ENCODE measurements around the gene ZNF598. TPM values are rescaled to one million over a fixed set of nuclear protein-coding genes. Genes with fewer than 3 reads are reported as not detected.

The ZNF598 gene
- polyA plus RNA-seq, 1 donor from 2014 or later, result 22.1 TPM

DNA sequence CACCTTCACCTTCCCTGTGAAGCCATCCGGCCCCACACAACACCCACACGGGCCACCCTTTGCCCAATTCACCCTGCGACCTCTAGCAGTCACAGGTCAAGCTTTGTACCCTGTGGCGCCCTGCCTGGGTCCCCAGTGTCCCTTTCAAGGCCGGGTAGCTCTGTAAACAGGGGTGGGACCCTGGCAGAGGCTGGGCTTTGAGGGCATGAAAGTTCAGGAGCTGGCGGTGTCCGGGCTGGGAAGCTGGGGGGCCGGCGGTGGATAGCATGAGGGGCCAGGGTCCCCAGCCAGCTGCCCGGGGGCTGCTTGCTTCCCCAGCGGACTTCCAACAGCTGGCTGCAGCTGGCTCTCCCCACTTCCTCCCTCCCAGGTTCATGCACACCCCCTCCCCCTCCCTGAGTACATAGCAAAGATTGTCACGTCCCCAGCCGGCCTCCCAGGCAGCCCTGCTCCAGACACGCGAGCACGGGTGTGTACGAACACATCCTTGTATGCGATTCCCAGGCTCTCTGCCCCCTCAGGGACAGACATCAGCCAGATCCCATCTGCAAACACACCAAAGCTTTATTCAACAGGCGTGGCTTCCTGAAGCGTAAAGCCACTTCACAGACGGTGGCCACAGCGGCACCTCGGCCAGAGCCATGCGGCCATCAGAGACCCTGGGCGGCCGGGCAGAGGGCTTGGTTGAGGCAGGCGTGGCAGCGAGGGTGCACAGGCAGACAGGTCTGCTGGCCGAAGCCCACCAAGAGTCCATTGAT is 29.8 kb upstream of the ZNF598 start:
- Histone ChIP-seq H3K27ac (ENCODE audit: low read length) (no peak overlapping the region), H3F3A (ENCODE audit: insufficient read depth, low read length, poor library complexity, severe bottlenecking) (no peaks in the 10 kb centered on the region), H3K9me3 (ENCODE audit: low read length) (no peaks in the 10 kb centered on the region), H3K4me3 (ENCODE audit: low read length) (no peak overlapping the region), H3K9me2 (ENCODE audit: insufficient read depth, low read length) (no peaks in the 10 kb centered on the region), H3K4me2 (ENCODE audit: low read length) (no peak overlapping the region), H3K36me3 (ENCODE audit: insufficient read depth, low read length) (no peaks in the 10 kb centered on the region), H2AFZ (ENCODE audit: low read depth, low read length) (no peak overlapping the region), H3K9ac (ENCODE audit: low read length) (no peak overlapping the region), H3K27me3 (ENCODE audit: insufficient read depth, low read depth, low read length) (no peaks in the 10 kb centered on the region), H4K20me1 (ENCODE audit: insufficient read depth) (no peaks in the 10 kb centered on the region), H3K79me2 (replicated peaks; ENCODE audit: insufficient read depth, low read length) (no peaks in the 10 kb centered on the region)
- TF ChIP-seq TAF1 (IDR thresholded peaks at IDR 0.05; ENCODE audit: low read depth), result no peak
- TF ChIP-seq CTCF (IDR thresholded peaks at IDR 0.05; ENCODE audit: poor library complexity, severe bottlenecking), result no peak
- no peak for TF ChIP-seq RAD21 (conservative IDR thresholded peaks at IDR 0.05)
- no peak for TF ChIP-seq EP300 (conservative IDR thresholded peaks at IDR 0.05; ENCODE audit: poor library complexity, severe bottlenecking)
- no peak for TF ChIP-seq REST (IDR thresholded peaks at IDR 0.05; ENCODE audit: borderline replicate concordance)
- no peak for TF ChIP-seq EZH2 (IDR thresholded peaks at IDR 0.05; ENCODE audit: borderline replicate concordance, insufficient read depth, low read length, poor library complexity, severe bottlenecking)
- TF ChIP-seq SMC3 (conservative IDR thresholded peaks at IDR 0.05; ENCODE audit: poor library complexity), result no peak

GRCh38 chr16:2038382-2039231 is 29.0 kb upstream of the ZNF598 start:
- Histone ChIP-seq H3K27ac (ENCODE audit: low read length) (no peak overlapping the region), H3K27me3 (ENCODE audit: insufficient read depth, low read depth, low read length) (no peaks in the 10 kb centered on the region), H3K4me3 (ENCODE audit: low read length) (no peak overlapping the region), H3K9me3 (ENCODE audit: low read length) (no peaks in the 10 kb centered on the region), H3K9ac (ENCODE audit: low read length) (no peak overlapping the region), H4K20me1 (ENCODE audit: insufficient read depth) (no peaks in the 10 kb centered on the region), H3K36me3 (ENCODE audit: insufficient read depth, low read length) (no peaks in the 10 kb centered on the region), H3F3A (ENCODE audit: insufficient read depth, low read length, poor library complexity, severe bottlenecking) (no peaks in the 10 kb centered on the region), H3K4me2 (ENCODE audit: low read length) (no peak overlapping the region), H2AFZ (ENCODE audit: low read depth, low read length) (no peak overlapping the region), H3K9me2 (ENCODE audit: insufficient read depth, low read length) (no peaks in the 10 kb centered on the region), H3K79me2 (replicated peaks; ENCODE audit: insufficient read depth, low read length) (no peaks in the 10 kb centered on the region)
- TF ChIP-seq MXI1 (conservative IDR thresholded peaks at IDR 0.05; ENCODE audit: poor library complexity, severe bottlenecking), result no peak
- TF ChIP-seq EZH2 (IDR thresholded peaks at IDR 0.05; ENCODE audit: borderline replicate concordance, insufficient read depth, low read length, poor library complexity, severe bottlenecking), result no peak
- no peak for TF ChIP-seq POLR2AphosphoS5 (IDR thresholded peaks at IDR 0.05)
- TF ChIP-seq SMC3 (conservative IDR thresholded peaks at IDR 0.05; ENCODE audit: poor library complexity), result no peak
- TF ChIP-seq RAD21 (conservative IDR thresholded peaks at IDR 0.05), result no peak
- TF ChIP-seq REST (IDR thresholded peaks at IDR 0.05; ENCODE audit: borderline replicate concordance), result no peak
- no peak for TF ChIP-seq TAF1 (IDR thresholded peaks at IDR 0.05; ENCODE audit: low read depth)
- no peak for TF ChIP-seq EP300 (conservative IDR thresholded peaks at IDR 0.05; ENCODE audit: poor library complexity, severe bottlenecking)
- no peak for TF ChIP-seq CTCF (IDR thresholded peaks at IDR 0.05; ENCODE audit: poor library complexity, severe bottlenecking)
